ENCODE measurements around the gene TEX35.
A peak's percentile ranks its signal among the peaks of the same experiment; 100 is the strongest.
"Not testable (repeated sequence)": the region's sequence is repeated elsewhere in the genome, so short reads cannot be mapped to it uniquely, and the experiment has no call there.

The TEX35 gene

GRCh38 chr1:178542554-178543289 lies 29.8 kb downstream of the TEX35 start:
- peak; percentile 89 for DNase-seq

- DNase-seq, result no peak
Observed at GRCh38 chr1:178543290-178543607, 30.3 kb downstream of the TEX35 start.

DNA sequence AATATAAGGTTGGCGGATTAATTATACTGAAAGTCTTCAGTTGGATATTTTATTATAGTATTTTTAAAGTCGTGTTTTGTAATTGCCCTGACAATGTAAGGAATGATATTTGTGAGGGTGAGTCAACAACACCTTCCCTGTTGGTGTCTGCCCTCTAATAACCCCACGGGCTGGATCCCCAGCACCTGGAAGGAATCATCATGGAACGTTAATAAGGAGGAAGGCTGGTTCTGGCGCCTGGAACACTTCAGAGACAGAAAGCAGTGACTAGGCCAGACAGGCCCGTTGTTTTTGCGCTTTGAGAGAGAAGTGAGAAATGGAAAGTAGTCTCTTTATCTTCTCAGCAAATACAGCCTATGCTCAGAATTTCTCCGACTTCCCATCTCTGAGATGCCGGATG lies 31.6 kb downstream of the TEX35 start:
- DNase-seq, result peak; percentile 39

DNA sequence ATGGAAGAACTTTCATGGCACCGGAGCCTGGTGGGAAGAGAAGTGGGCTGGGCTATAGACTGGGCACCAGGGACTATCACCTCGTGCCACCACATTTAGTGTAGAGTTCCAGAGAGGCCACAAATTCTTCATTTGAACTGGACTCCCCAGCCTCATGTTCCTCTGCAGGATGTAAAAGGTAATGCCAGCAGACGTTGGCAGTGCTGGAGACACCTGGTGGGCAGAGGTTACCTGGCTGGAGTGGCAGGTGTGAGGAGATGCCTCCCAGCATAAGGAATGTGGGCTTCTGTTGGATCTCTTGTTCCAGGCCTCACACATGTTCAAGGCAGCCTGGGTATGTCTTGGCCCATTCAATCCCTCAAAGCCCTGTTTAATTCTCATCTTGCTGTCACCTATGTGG lies 35.2 kb downstream of the TEX35 start:
- DNase-seq, result no peak

GRCh38 chr1:178551307-178551706 lies 38.4 kb downstream of the TEX35 start:
- no peak for DNase-seq

DNA sequence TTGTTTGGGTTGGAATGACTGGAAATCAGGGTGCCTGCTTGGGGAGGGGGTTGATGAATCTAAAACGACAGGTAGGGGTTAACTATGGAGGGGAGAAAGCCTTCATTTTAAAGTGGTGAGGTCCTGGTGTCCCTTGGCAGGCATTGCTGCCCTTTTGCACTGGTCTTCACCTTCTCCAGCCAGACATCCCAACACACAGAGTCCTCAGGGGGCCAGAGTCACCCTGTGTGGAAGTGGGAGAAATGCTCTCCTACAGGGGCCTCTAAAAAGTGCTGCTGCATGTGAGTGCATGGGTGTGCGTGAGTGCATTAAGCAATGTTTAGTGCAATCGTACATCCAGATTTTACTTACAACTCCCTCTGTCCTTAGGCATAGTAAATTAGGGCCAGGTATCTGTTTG lies 39.0 kb downstream of the TEX35 start:
- DNase-seq, result no peak

DNA sequence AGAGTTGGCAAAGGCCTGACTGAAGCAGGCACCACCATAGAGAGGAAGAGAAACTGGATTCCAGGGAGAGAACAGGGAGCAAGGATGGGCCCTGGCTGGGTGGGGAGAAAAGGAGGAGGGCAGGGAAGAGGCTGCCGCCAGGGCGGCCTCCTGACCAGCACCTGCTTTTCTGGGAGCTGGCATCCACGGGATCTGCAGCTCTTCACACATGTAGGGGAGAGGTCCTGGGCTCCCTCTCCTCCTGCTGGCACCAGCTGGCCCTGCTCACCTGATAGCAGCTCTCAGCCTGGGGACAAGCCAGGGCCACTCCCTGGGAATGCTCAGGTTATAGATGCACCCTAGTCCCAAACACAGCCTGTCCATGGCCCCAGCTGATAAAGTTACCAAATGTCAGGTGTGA lies 39.9 kb downstream of the TEX35 start:
- DNase-seq, result no peak

GRCh38 chr1:178554351-178554750 lies 41.4 kb downstream of the TEX35 start:
- not testable (repeated sequence) for DNase-seq

- DNase-seq, result not testable (repeated sequence)
Observed at GRCh38 chr1:178555613-178556012, 42.7 kb downstream of the TEX35 start.

- not testable (repeated sequence) for DNase-seq
Observed at GRCh38 chr1:178558816-178559215, 45.9 kb downstream of the TEX35 start.

- DNase-seq, result no peak
Observed at GRCh38 chr1:178560871-178561376, 48.0 kb downstream of the TEX35 start.

- DNase-seq, result no peak
Observed at GRCh38 chr1:178563099-178563820, 50.4 kb downstream of the TEX35 start.

DNA sequence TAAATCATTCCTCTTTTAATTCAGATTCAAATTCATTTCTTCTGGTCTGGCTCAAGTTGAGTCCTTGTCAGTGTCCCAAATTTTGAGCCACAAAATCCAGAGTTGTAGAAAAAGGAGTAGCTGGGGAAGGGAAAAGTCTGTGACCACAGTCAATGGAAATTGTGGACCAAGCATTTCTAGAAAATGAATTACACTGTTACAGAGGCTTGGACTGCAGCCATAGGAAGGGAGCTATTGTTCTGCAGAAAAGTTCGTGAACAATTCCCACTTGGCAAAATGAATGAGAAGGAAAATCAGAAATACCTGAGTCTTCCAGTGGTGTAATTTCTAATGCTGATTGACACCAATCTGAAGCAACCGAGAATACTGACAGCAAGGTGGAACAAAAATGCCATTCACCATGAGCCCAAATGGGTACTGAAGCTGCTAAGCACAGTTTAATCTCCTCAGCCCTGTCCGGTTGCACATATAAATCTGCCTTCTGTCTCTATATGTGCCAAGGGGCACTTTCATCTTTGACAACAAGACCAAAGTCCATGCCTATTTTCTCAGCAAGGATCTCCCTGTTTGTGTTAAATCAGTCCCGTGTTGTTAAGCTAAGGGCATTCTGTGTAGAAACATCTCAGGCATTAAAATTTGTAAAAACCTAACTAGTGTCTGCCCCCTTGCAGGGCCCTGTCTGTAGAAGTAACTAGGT lies 51.3 kb downstream of the TEX35 start:
- DNase-seq, result peak; percentile 31

DNA sequence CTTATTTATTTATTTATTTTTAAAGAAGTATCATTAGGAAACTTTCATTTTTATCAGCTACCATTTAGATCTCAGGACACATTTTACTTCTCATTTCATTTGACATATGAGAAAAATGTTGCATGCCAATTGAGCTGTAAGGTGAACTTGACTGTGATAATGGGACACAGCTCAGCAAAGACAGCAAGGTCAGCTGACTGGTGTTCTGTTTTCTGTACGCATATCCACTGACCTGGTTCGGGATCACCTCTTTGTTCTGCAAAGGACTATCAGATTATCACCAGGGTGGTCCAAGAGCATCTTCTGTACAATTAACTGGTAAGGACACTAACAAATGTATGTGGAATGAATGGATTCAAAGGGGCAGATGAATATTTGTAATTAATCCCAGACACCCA lies 51.9 kb downstream of the TEX35 start:
- DNase-seq, result no peak

- DNase-seq, result no peak
Observed at GRCh38 chr1:178565586-178565985, 52.7 kb downstream of the TEX35 start.

- peak; percentile 6 for DNase-seq
Observed at GRCh38 chr1:178566187-178566586, 53.3 kb downstream of the TEX35 start.

GRCh38 chr1:178571807-178572206 lies 58.9 kb downstream of the TEX35 start:
- no peak for DNase-seq

Measured in fibroblast of upper back skin (primary cell).